H1 (cell line): ENCODE data around the gene EPB41L4B. TPM values are rescaled to one million over a fixed set of nuclear protein-coding genes. Genes with fewer than 3 reads are reported as not detected.

Source experiments
- CTCF ChIA-PET: fragments of 300-600 bp; sonication (Branson Sonifier 250); formaldehyde crosslinking; loops from one replicate; lab custom pipeline; 2021; ENCODE audit not compliant: partially characterized antibody; lab: Charles Lee
- POLR2A ChIA-PET: fragments of 300-600 bp; sonication (Branson Sonifier 250); formaldehyde crosslinking; loops from one replicate; lab custom pipeline; 2021; ENCODE audit warnings: inconsistent platforms; ENCODE audit not compliant: partially characterized antibody; lab: Charles Lee
- DNase-seq, 2 experiments: peaks; one replicate each; pipeline versions ENCODE4 v3.0.0 to v3.0.0-alpha.2; 2010 to 2022; ENCODE audit warnings: low spot score in 2 of 2, low read depth in 1 of 2, mixed read lengths in 1 of 2
- FAIRE-seq: peaks from 2 replicates; lab custom pipeline; 2011; peaks lifted over from hg19 to GRCh38; lab: Jason Lieb, UNC
- H2AFZ ChIP-seq: 2 replicates; pipeline ENCODE4 v1.8.1; 2012; ENCODE audit warnings: low read length, inconsistent platforms
- H2AK5ac ChIP-seq: 2 replicates; pipeline ENCODE4 v1.6.1; 2013; ENCODE audit warnings: low read depth, low read length
- H2BK120ac ChIP-seq: replicated peaks from 2 replicates; pipeline ENCODE3; 2013; ENCODE audit warnings: low read depth, low read length, inconsistent platforms
- H2BK12ac ChIP-seq: 2 replicates; pipeline ENCODE4 v1.6.1; 2013; ENCODE audit warnings: low read depth, low read length
- H2BK15ac ChIP-seq: 2 replicates; pipeline ENCODE4 v1.6.1; 2013; ENCODE audit warnings: low read length
- H2BK20ac ChIP-seq: 2 replicates; pipeline ENCODE4 v1.6.1; 2013; ENCODE audit warnings: low read length
- H2BK5ac ChIP-seq: 2 replicates; pipeline ENCODE4 v1.6.1; 2013; ENCODE audit warnings: low read depth, low read length
- H3K14ac ChIP-seq: 2 replicates; pipeline ENCODE4 v1.6.1; 2013; ENCODE audit warnings: inconsistent platforms; ENCODE audit not compliant: insufficient read length
- H3K18ac ChIP-seq: 2 replicates; pipeline ENCODE4 v1.6.1; 2013; ENCODE audit warnings: low read length; ENCODE audit errors: extremely low read depth
- H3K23ac ChIP-seq: 2 replicates; pipeline ENCODE4 v1.6.1; 2013; ENCODE audit warnings: inconsistent platforms; ENCODE audit not compliant: insufficient read length
- H3K23me2 ChIP-seq: 2 replicates; pipeline ENCODE4 v1.6.1; 2013; ENCODE audit warnings: low read depth, low read length
- H3K27ac ChIP-seq: 2 replicates; pipeline ENCODE4 v1.6.1; 2011; ENCODE audit warnings: low read depth, low read length, inconsistent platforms
- H3K27me3 ChIP-seq, 4 experiments: replicated peaks in 1 of 4; 1 replicate in 1 of 4; 2 replicates in 3 of 4; pipeline versions ENCODE4 v1.6.1 to v1.8.1; 2011 to 2013; ENCODE audit warnings: low read length in 3 of 4, mild to moderate bottlenecking in 3 of 4, inconsistent platforms in 2 of 4, mixed read lengths in 2 of 4, moderate library complexity in 1 of 4; ENCODE audit not compliant: control insufficient read depth in 3 of 4, insufficient read depth in 3 of 4; ENCODE audit errors: extremely low read depth in 1 of 4
- H3K36me3 ChIP-seq, 4 experiments: 2 replicates each; pipeline versions ENCODE4 v1.6.1 to v1.8.1; 2011 to 2013; ENCODE audit warnings: mild to moderate bottlenecking in 4 of 4, low read length in 3 of 4, moderate library complexity in 2 of 4, control low read depth in 1 of 4, inconsistent platforms in 1 of 4; ENCODE audit not compliant: insufficient read depth in 4 of 4, control insufficient read depth in 2 of 4
- H3K4ac ChIP-seq: replicated peaks from 2 replicates; pipeline ENCODE3; 2013; ENCODE audit warnings: low read length, low read depth, mixed read lengths, inconsistent platforms; ENCODE audit not compliant: insufficient read length
- H3K4me1 ChIP-seq, 4 experiments: replicated peaks in 1 of 4; 1 replicate in 1 of 4; 2 replicates in 3 of 4; pipeline versions ENCODE4 v1.6.1 to v1.8.1; 2011 to 2013; ENCODE audit warnings: low read length in 3 of 4, inconsistent platforms in 2 of 4, mixed read lengths in 1 of 4; ENCODE audit not compliant: insufficient read depth in 4 of 4, control insufficient read depth in 3 of 4
- H3K4me2 ChIP-seq, 2 experiments: 2 replicates each; pipeline versions ENCODE4 v1.6.1 to v1.8.1; 2011 to 2013; ENCODE audit warnings: low read depth in 2 of 2, low read length in 2 of 2, control low read depth in 1 of 2, inconsistent platforms in 1 of 2, mild to moderate bottlenecking in 1 of 2; ENCODE audit not compliant: insufficient read depth in 1 of 2
- H3K4me3 ChIP-seq, 4 experiments: fragments of 200-600, 300-600 bp in 1 of 4; sonication (generic), shearing (Covaris generic), sonication (Bioruptor Twin) in 1 of 4; 2 replicates each; pipeline versions ENCODE4 v1.5.1 to v1.8.1; 2011 to 2016; ENCODE audit warnings: low read length in 4 of 4, low read depth in 3 of 4, control low read depth in 2 of 4, inconsistent platforms in 2 of 4, mild to moderate bottlenecking in 2 of 4, mixed read lengths in 1 of 4, moderate library complexity in 1 of 4; ENCODE audit not compliant: insufficient read depth in 2 of 4; ENCODE audit errors: extremely low read depth in 1 of 4
- H3K56ac ChIP-seq: replicated peaks from 2 replicates; pipeline ENCODE3; 2013; ENCODE audit warnings: low read depth, mild to moderate bottlenecking, mixed read lengths, low read length, inconsistent platforms; ENCODE audit not compliant: insufficient read length
- H3K79me1 ChIP-seq: 2 replicates; pipeline ENCODE4 v1.6.1; 2013; ENCODE audit warnings: low read depth, low read length, control low read depth
- H3K79me2 ChIP-seq, 2 experiments: 2 replicates each; pipeline versions ENCODE4 v1.6.1 to v1.8.1; 2012 to 2013; ENCODE audit warnings: low read length in 2 of 2, mild to moderate bottlenecking in 2 of 2, inconsistent platforms in 1 of 2; ENCODE audit not compliant: insufficient read depth in 2 of 2, control insufficient read depth in 1 of 2
- H3K9ac ChIP-seq, 4 experiments: replicated peaks in 1 of 4; 1 replicate in 1 of 4; 2 replicates in 3 of 4; pipeline versions ENCODE4 v1.6.1 to v1.8.1; 2011 to 2013; ENCODE audit warnings: low read depth in 3 of 4, low read length in 3 of 4, control low read depth in 2 of 4, mild to moderate bottlenecking in 2 of 4, moderate library complexity in 2 of 4, inconsistent platforms in 1 of 4; ENCODE audit errors: extremely low read depth in 1 of 4
- H3K9me3 ChIP-seq, 2 experiments: 2 replicates each; pipeline versions ENCODE4 v1.6.1 to v1.8.1; 2012 to 2013; ENCODE audit warnings: mild to moderate bottlenecking in 2 of 2, moderate library complexity in 2 of 2, control low read depth in 1 of 2, inconsistent platforms in 1 of 2, low read depth in 1 of 2, low read length in 1 of 2, mixed read lengths in 1 of 2; ENCODE audit not compliant: insufficient read depth in 2 of 2
- H4K20me1 ChIP-seq, 2 experiments: replicated peaks in 1 of 2; 2 replicates each; pipeline versions ENCODE3 to v1.8.1; 2011 to 2013; ENCODE audit warnings: inconsistent platforms in 2 of 2, low read length in 2 of 2, mild to moderate bottlenecking in 1 of 2; ENCODE audit not compliant: insufficient read depth in 2 of 2, control insufficient read depth in 1 of 2
- H4K5ac ChIP-seq: 2 replicates; pipeline ENCODE4 v1.6.1; 2013; ENCODE audit warnings: low read length, low read depth, mixed read lengths, inconsistent platforms; ENCODE audit not compliant: insufficient read length
- H4K8ac ChIP-seq: 2 replicates; pipeline ENCODE4 v1.8.0; 2013; ENCODE audit warnings: mild to moderate bottlenecking, moderate library complexity, low read length, inconsistent platforms; ENCODE audit not compliant: insufficient read depth; ENCODE audit errors: extremely low read depth
- H4K91ac ChIP-seq: replicated peaks from 2 replicates; pipeline ENCODE3; 2013; ENCODE audit warnings: low read length, mixed read lengths, inconsistent platforms; ENCODE audit not compliant: insufficient read length
- POLR2A ChIP-seq, 2 experiments: IDR thresholded peaks; 1 replicate in 1 of 2; 2 replicates in 1 of 2; pipeline ENCODE4 v1.6.1; 2011; ENCODE audit warnings: low read depth in 2 of 2, low read length in 2 of 2, mild to moderate bottlenecking in 2 of 2; ENCODE audit errors: control extremely low read depth in 1 of 2
- SIN3A ChIP-seq, 2 experiments: IDR thresholded peaks in 1 of 2; conservative IDR thresholded peaks in 1 of 2; 2 replicates each; pipeline ENCODE4 v1.6.1; 2011 to 2012; ENCODE audit warnings: low read length in 2 of 2, improper control_type of control experiment in 1 of 2, low read depth in 1 of 2, mild to moderate bottlenecking in 1 of 2
- WGBS, 2 experiments: shearing (Covaris generic) in 1 of 2; methylation state at CpG; one replicate each; pipeline versions ENCODE4 v1.1.6 to v1.1.7; 2013 to 2015; ENCODE audit warnings: low lambda C conversion rate in 2 of 2, mixed read lengths in 2 of 2, inconsistent platforms in 1 of 2, low coverage in 1 of 2, missing lambda C conversion rate in 1 of 2; ENCODE audit not compliant: insufficient replicate concordance in 2 of 2, insufficient coverage in 1 of 2, insufficient read length in 1 of 2; ENCODE audit errors: extremely low coverage in 1 of 2, missing lambda C conversion rate in 1 of 2; 5-methylcytosine and 5-hydroxymethylcytosine counted together
- polyA plus RNA-seq, 7 experiments: library from polyadenylated mRNA; depleted of rRNA in 3 of 7; stranded (reverse) in 5 of 7; unstranded in 2 of 7; fragments of >200 nt in 5 of 7; fragments of 200-250 nt in 2 of 7; gene quantifications; 1 replicate in 5 of 7; 2 replicates in 1 of 7; 4 replicates in 1 of 7; pipeline versions ENCODE4 v1.2.1 to v1.2.3, GENCODE V29; 2011 to 2013; ENCODE audit warnings: missing spikeins in 2 of 7, mixed read lengths in 2 of 7
- total RNA-seq: library from RNA; stranded (reverse); fragmentation: NEBNext Ultra II Directional; extraction: Animal tissue kit (Norgen Biotek cat#: 25700); gene quantifications from 2 replicates; pipeline ENCODE4 v1.2.1, GENCODE V29; 2021

EPB41L4B gene
- total and polyA plus RNA-seq, 2 of the 8 experiments (the other 6 are each of a cell fraction or from before 2014, with no cell fraction given): 11.9 to 25.0 TPM

- WGBS, 2 experiments: 64% methylated on average over 13 of the region's 13 CpGs; no CpG with 5 or more reads in 1 of the 2 experiments
- Histone ChIP-seq H2AFZ (no peak overlapping the region), H2BK5ac (peak overlapping the region; percentile 89), H3K56ac (no peak overlapping the region), H4K20me1 (peaks cover 7 to 8% of the 10 kb centered on the region in 2 experiments), H3K4me3 (peak overlapping the region in 3 of 4 experiments; percentile 78 to 87 (median 81); a peak in 7 of 8 replicates), H3K23ac (no peak overlapping the region), H3K18ac (peak overlapping the region; percentile 91), H3K27ac (no peak overlapping the region; the same call in 1 of the 2 replicates), H3K23me2 (peaks cover 6% of the 10 kb centered on the region), H3K4me2 (peak overlapping the region; percentile 73 to 80), H2BK20ac (peak overlapping the region; percentile 80), H3K79me2 (peaks cover 24 to 61% of the 10 kb centered on the region in 2 experiments), H4K8ac (no peak overlapping the region), H2BK12ac (peak overlapping the region; percentile 98), H2BK120ac (peak overlapping the region; percentile 86), H4K5ac (peak overlapping the region; percentile 53), H3K4ac (peak overlapping the region; percentile 80), H3K9me3 (no peaks in the 10 kb centered on the region), H3K27me3 (peaks cover 0 to 8% (median 0%) of the 10 kb centered on the region in 4 experiments; a peak in 2 of 7 replicates), H3K36me3 (no peaks in the 10 kb centered on the region), H3K9ac (peak overlapping the region in 1 of 4 experiments; percentile 2; a peak in 1 of 7 replicates), H3K4me1 (peaks cover 24 to 39% (median 32%) of the 10 kb centered on the region in 4 experiments), H2AK5ac (peak overlapping the region; percentile 89; the same call in 1 of the 2 replicates), H3K79me1 (peaks cover 21% of the 10 kb centered on the region)
- no peak for DNase-seq
- POLR2A ChIA-PET: interaction anchor here (0.9 to 1.3 kb wide), 7 partner anchors 10 to 140 kb away, joined by 3 to 6 read pairs (median 3); no protein-coding TSS in a partner anchor
- CTCF ChIA-PET: interaction anchor here (0.7 to 5.7 kb wide), 17 partner anchors 10 to 610 kb away, joined by 3 to 96 read pairs (median 5); no protein-coding TSS in a partner anchor
- FAIRE-seq: no peak
- no peak for TF ChIP-seq POLR2A (IDR thresholded peaks at IDR 0.05; ENCODE audit: control extremely low read depth in 1 of 2, low read depth in 2 of 2, low read length in 2 of 2)
- TF ChIP-seq SIN3A (conservative IDR thresholded peaks at IDR 0.05 in 1 of 2, IDR thresholded peaks at IDR 0.05 in 1 of 2; ENCODE audit: low read depth in 1 of 2, low read length in 2 of 2): peak in 1 of 2 experiments; percentile 11; a peak in 1 of 4 replicates
- TF ChIP-seq, all 59 proteins: peak for 1
- H4K91ac ChIP-seq: peak overlapping the region; percentile 89
- H2BK15ac ChIP-seq: peak overlapping the region; percentile 92; the same call in 1 of the 2 replicates
- peak overlapping the region; percentile 13 for H3K14ac ChIP-seq
Measured at GRCh38 chr9:109317311-109317978, 3.4 kb downstream of the EPB41L4B start.
